MCF 10A (cell line): ENCODE measurements around the gene NRIP2. TPM values are rescaled to one million over a fixed set of nuclear protein-coding genes. Genes with fewer than 3 reads are reported as not detected.
A peak's percentile ranks its signal among the peaks of the same experiment; 100 is the strongest.

Experiments used
- BruUV-seq: library from RNA; stranded (reverse); fragments of 400-500 nt; replicated peaks from 2 replicates; lab custom pipeline; 2021; lab: Mats Ljungman, UMichigan
- CTCF ChIA-PET: fragments of 300-600 bp; sonication (Branson Sonifier 250); formaldehyde crosslinking; extraction: SDS; loops from one replicate; lab custom pipeline; 2021; ENCODE audit warnings: antibody characterized with exemption, inconsistent platforms; lab: Yijun Ruan, JAX
- POLR2A ChIA-PET: fragments of 300-600, 350-650 bp; sonication (Branson Sonifier 250); formaldehyde crosslinking; extraction: SDS; loops from one replicate; lab custom pipeline; 2020; ENCODE audit warnings: antibody characterized with exemption, inconsistent platforms; lab: Yijun Ruan, JAX
- DNase-seq: peaks from one replicate; pipeline ENCODE4 v3.0.0-alpha.2; 2018; ENCODE audit not compliant: unreplicated experiment
- H3K27ac Mint-ChIP-seq: one replicate; pipeline ENCODE4 v1.8.0; 2022; ENCODE audit warnings: mild to moderate bottlenecking, low read depth, mixed read lengths; ENCODE audit not compliant: unreplicated experiment
- H3K27me3 Mint-ChIP-seq: one replicate; pipeline ENCODE4 v1.8.0; 2022; ENCODE audit warnings: mixed read lengths; ENCODE audit not compliant: insufficient read depth, unreplicated experiment
- H3K36me3 Mint-ChIP-seq: one replicate; pipeline ENCODE4 v1.8.0; 2022; ENCODE audit warnings: mild to moderate bottlenecking, moderate library complexity, mixed read lengths; ENCODE audit not compliant: insufficient read depth, unreplicated experiment
- H3K4me1 Mint-ChIP-seq: one replicate; pipeline ENCODE4 v1.8.0; 2022; ENCODE audit warnings: mixed read lengths; ENCODE audit not compliant: insufficient read depth, unreplicated experiment
- H3K4me3 Mint-ChIP-seq: one replicate; pipeline ENCODE4 v1.8.0; 2022; ENCODE audit warnings: mild to moderate bottlenecking, moderate library complexity, mixed read lengths; ENCODE audit not compliant: unreplicated experiment
- H3K9me3 Mint-ChIP-seq: one replicate; pipeline ENCODE4 v1.8.0; 2022; ENCODE audit warnings: mixed read lengths; ENCODE audit not compliant: unreplicated experiment
- intact Hi-C: fragments of 100-400 bp; cut with micrococcal nuclease; formaldehyde crosslinking; loops from 2 replicates; pipeline ENCODE4 v1.14.1; 2022
- total RNA-seq: library from RNA; stranded (reverse); gene quantifications from 2 replicates; pipeline ENCODE4 v1.2.3, GENCODE V29; 2022
- TF ChIP-seq, protein P1 (sequence below): fragments of 200-600 bp; IDR thresholded peaks from one replicate; pipeline ENCODE4 v1.8.0; 2022; ENCODE audit warnings: antibody characterized with exemption, mild to moderate bottlenecking; ENCODE audit not compliant: unreplicated experiment

Gene NRIP2
- total RNA-seq, 1 experiment from 2014 or later: not detected

DNA sequence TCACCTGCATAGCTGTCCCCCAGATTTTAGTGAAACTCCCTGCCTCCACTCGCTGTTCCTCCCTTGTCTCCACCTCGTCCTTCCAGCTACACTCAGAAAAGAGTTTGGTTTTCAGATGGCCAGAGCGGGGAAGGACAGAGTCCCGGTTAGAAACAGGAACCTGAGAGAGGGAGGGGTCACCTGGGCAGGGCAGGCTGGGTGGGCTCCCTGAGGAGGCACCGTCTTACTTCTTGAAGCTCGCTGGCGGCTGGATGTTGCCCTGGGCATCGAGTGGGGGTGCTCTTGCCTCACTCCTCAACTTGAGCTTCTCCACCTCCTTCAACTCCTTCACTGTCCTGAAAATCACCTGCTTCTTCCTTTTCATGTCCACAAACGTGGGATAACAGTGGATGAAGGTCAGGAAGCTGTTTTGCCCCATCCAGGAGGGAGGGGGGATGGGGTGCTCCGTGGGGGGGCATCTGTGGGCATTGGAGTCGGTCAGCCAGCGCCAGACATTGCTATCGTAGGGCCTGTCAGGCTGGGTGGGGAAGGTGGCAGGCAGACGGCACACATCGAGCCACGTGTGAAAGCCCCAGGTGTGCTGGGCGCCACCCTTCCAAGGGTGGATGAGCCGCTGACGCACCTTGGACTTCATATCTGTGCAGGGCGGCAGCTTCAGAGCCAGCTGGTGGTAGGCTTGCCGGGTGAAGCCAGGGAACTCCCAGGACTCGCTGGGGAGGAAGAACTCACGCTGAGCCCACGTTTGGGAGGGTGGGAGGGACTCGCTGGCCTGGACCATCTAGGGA, 20.0 kb upstream of the NRIP2 start:
- Mint-ChIP-seq H3K27ac (no peak overlapping the region), H3K9me3 (no peaks in the 10 kb centered on the region), H3K4me3 (no peak overlapping the region), H3K36me3 (peaks cover 3% of the 10 kb centered on the region), H3K27me3 (no peaks in the 10 kb centered on the region), H3K4me1 (no peaks in the 10 kb centered on the region)
- CTCF ChIA-PET: interaction anchor here (1.0 to 3.3 kb wide), 13 partner anchors 10 to 187 kb away, joined by 3 to 21 read pairs (median 5); no protein-coding TSS in a partner anchor
- no TSS peak for BruUV-seq
- no peak for DNase-seq
- intact Hi-C loops: loop anchor here (10.0 kb wide), 1 partner anchor 180 kb away; no protein-coding TSS in a partner anchor
- TF ChIP-seq, protein P1, sequence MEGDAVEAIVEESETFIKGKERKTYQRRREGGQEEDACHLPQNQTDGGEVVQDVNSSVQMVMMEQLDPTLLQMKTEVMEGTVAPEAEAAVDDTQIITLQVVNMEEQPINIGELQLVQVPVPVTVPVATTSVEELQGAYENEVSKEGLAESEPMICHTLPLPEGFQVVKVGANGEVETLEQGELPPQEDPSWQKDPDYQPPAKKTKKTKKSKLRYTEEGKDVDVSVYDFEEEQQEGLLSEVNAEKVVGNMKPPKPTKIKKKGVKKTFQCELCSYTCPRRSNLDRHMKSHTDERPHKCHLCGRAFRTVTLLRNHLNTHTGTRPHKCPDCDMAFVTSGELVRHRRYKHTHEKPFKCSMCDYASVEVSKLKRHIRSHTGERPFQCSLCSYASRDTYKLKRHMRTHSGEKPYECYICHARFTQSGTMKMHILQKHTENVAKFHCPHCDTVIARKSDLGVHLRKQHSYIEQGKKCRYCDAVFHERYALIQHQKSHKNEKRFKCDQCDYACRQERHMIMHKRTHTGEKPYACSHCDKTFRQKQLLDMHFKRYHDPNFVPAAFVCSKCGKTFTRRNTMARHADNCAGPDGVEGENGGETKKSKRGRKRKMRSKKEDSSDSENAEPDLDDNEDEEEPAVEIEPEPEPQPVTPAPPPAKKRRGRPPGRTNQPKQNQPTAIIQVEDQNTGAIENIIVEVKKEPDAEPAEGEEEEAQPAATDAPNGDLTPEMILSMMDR: no peak
- POLR2A ChIA-PET: interaction anchor here (1.0 to 1.3 kb wide), 2 partner anchors 8 to 10 kb away, joined by 4 to 6 read pairs; no protein-coding TSS in a partner anchor

DNA sequence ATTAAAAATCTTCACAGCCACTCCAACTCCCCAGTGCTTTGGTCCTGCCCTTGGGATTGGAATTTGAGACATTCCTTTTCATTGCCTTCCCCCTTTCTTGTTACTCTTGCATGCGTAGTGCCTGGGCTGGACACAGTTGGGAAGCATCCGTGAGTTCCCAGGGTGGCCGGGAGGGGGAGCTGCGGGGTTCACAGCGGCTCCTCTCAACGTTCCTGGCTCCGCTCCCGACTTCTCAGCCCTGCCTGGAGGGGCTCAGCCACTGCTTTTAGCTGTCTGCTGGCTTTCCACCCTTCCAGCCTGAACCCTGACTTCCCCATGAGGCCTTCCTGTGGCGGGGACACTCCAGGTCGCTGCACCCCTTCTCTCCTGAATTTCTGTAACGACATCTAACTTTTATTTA, 18.8 kb upstream of the NRIP2 start:
- CTCF ChIA-PET: interaction anchor here (0.6 to 3.3 kb wide), 16 partner anchors 9 to 887 kb away, joined by 3 to 21 read pairs (median 4); no protein-coding TSS in a partner anchor
- H3K36me3 Mint-ChIP-seq: no peaks in the 10 kb centered on the region
- H3K9me3 Mint-ChIP-seq: no peaks in the 10 kb centered on the region
- no peak overlapping the region for H3K27ac Mint-ChIP-seq
- no peak overlapping the region for H3K4me3 Mint-ChIP-seq
- H3K27me3 Mint-ChIP-seq: no peaks in the 10 kb centered on the region
- POLR2A ChIA-PET: interaction anchor here (1.3 kb wide), 1 partner anchor 9 kb away, joined by 6 read pairs; no protein-coding TSS in a partner anchor
- intact Hi-C loops: loop anchor here (10.0 kb wide), 1 partner anchor 181 kb away; no protein-coding TSS in a partner anchor
- no TSS peak for BruUV-seq
- TF ChIP-seq, protein P1: peak; percentile 70
- peak; percentile 69 for DNase-seq
- no peaks in the 10 kb centered on the region for H3K4me1 Mint-ChIP-seq

DNA sequence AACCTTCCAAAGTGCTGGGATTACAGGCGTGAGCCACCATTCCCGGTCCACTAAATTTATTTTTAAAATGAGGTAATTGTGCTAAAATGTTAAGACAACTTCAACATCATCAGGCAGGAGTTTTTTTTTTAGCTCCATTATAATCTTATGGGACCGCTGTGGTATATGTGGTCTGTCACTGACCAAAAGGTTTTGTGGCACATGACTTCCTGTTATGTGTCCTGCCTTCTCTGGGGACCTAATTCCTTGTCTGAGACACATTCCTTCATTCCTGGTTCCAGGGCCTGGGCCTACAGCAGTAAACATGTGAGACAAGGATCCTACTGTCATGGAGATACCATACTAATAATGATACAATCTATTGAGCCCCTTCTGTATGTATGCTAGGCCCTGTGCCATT, 17.1 kb upstream of the NRIP2 start:
- Mint-ChIP-seq H3K4me3 (no peak overlapping the region), H3K27me3 (no peaks in the 10 kb centered on the region), H3K27ac (no peak overlapping the region), H3K9me3 (no peaks in the 10 kb centered on the region), H3K36me3 (no peaks in the 10 kb centered on the region), H3K4me1 (no peaks in the 10 kb centered on the region)
- TF ChIP-seq, protein P1: no peak
- no peak for DNase-seq
- ChIA-PET CTCF (interaction anchor here (0.6 to 3.3 kb wide), 5 partner anchors 9 to 190 kb away, joined by 3 to 15 read pairs (median 3); no protein-coding TSS in a partner anchor), POLR2A (interaction anchor here (0.6 to 0.8 kb wide), 4 partner anchors 16 to 92 kb away, joined by 3 read pairs; no protein-coding TSS in a partner anchor)
- intact Hi-C loops: loop anchor here (10.0 kb wide), 1 partner anchor 183 kb away; no protein-coding TSS in a partner anchor
- BruUV-seq: no TSS peak

DNA sequence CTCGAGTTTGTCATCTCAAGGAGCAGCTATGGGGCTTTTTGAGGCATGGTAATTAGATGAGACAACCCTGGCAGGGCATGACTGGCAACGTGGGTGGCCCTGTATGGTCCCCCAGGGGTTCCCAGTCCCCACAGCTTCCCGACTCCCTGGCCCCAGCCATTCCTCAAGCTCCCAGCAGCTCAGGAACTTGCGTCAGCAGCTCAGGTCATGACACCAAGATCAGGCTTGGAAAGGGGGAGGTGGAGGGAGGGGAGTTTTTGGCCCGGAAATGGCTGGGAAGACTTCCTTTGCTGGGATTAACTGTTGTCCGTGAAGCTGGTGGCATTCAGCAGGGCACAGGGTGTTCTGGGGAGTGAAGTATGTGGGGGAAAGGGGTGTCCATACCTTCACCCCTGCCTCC, 10.4 kb upstream of the NRIP2 start:
- BruUV-seq: no TSS peak
- Mint-ChIP-seq H3K27me3 (no peaks in the 10 kb centered on the region), H3K4me1 (no peaks in the 10 kb centered on the region), H3K9me3 (no peaks in the 10 kb centered on the region), H3K27ac (no peak overlapping the region), H3K36me3 (no peaks in the 10 kb centered on the region), H3K4me3 (no peak overlapping the region)
- CTCF ChIA-PET: interaction anchor here (0.9 to 3.3 kb wide), 2 partner anchors 9 to 12 kb away, joined by 3 to 21 read pairs; no protein-coding TSS in a partner anchor
- intact Hi-C loops: no loop called here
- POLR2A ChIA-PET: interaction anchor here (0.7 to 1.1 kb wide), 3 partner anchors 9 to 19 kb away, joined by 3 to 6 read pairs (median 6); no protein-coding TSS in a partner anchor
- TF ChIP-seq, protein P1: no peak
- no peak for DNase-seq
